Activated T-cell treated with anti-CD3 and anti-CD28 coated beads, Interleukin-2, amount 50 U/mL, for 1 hour (primary cell): ENCODE results near the gene TMEM179B.
"Not testable (repeated sequence)": the region's sequence is repeated elsewhere in the genome, so short reads cannot be mapped to it uniquely, and the experiment has no call there.

Experiments
- DNase-seq: peaks from one replicate; pipeline ENCODE4 v3.0.0-alpha.2; 2020

Gene TMEM179B

DNA sequence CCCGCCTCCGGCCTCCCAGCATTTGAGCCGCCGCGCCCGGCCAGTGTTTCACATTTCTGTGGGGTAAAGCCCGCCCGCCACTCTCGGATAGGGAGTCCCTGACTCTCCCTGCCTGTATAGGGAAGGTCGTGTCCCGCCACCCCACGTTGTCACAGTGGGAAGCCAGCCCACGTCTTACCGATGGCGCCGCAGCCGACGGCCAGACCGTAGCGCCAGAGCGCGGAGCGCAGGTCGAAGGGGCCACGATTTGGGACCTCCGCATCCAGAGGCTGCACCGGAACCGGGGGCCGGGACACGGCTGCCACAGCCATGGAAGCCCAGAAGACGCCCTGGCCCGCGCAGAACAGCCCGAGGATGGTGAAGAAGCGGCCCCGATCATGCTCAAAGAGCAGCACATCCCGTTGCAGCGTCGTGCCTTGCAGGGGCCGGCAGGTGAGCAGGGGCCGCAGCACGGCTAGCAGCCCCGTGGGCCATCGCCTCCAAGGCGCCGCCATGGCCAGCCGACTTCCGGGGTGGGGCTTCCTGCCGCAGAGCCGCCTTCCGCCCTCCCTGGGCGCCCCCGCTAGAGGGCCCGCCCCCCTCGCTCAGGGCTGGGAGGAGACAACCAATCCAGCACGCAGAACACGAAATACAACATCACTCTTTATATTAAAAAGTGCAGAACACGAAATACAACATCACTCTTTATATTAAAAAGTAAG, 4.4 kb downstream of the TMEM179B start, which contains the start of gene TMEM223:
TSS of gene TMEM223 (minus strand) at position 506 of the 701 bp plus-strand sequence. CDS start at position 494, 12 bp downstream.
- peak; percentile 92 for DNase-seq

- DNase-seq: no peak
Observed at GRCh38 chr11:62792202-62792575, 5.0 kb downstream of the TMEM179B start.

- DNase-seq: no peak
Observed at GRCh38 chr11:62794201-62794775, 7.1 kb downstream of the TMEM179B start.

DNA sequence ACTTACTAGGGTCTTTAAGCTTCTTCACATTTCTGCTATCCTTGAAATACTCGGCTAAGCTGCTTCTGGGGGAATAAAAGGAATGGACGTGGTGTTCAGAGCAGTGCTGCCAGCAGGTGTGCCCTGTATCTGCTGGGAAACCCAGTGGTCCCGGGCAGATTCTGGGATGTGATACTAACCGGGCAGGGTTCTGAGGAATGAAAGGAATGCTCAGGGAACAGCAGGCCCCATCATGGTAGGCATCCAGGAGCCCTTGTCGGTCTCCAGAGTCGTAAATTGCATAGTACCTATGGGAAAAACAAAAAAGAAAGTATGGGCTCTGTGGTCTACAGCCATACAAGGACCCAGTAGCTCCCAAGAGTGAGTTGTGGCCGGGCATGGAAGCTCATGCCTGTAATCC, 9.1 kb downstream of the TMEM179B start:
- DNase-seq: no peak

GRCh38 chr11:62799486-62799885, 12.3 kb downstream of the TMEM179B start:
- DNase-seq: no peak

GRCh38 chr11:62801071-62801470, 13.9 kb downstream of the TMEM179B start:
- no peak for DNase-seq

DNA sequence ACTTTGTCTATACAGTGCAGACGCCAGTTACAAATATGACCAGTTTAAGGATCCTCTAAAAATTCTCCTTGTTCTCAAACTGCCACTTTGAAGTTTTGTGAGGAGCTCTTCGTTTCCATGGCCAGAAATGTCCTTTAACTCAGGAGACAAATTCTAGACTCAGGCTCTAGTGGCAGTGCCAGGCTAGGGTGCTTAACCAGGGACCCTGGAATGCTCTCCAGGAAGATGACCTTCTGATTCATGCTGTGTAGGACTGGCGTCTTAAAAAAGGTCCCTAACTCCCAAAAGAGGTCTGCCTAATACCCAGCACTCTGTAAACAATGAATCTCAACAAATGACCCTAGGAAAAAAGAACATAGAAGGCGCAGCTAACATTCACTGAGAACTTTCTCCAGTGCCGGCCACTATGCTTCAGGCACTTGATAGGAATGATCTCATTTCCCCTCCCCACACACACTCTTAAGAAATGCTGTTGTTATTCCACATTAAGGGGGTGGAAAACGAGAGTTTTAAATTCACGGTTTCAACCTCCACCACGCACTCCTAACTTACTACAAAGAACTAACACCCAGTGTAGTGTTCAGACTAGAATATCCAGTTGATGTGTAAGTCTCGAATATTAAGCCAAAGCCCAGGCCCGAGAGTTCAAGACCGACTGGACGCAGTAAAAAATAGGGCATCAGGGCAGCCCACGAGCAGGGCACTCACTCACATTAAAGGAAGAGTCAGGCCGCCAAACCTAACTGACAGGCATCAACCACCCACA, 17.3 kb downstream of the TMEM179B start:
- DNase-seq: no peak

DNA sequence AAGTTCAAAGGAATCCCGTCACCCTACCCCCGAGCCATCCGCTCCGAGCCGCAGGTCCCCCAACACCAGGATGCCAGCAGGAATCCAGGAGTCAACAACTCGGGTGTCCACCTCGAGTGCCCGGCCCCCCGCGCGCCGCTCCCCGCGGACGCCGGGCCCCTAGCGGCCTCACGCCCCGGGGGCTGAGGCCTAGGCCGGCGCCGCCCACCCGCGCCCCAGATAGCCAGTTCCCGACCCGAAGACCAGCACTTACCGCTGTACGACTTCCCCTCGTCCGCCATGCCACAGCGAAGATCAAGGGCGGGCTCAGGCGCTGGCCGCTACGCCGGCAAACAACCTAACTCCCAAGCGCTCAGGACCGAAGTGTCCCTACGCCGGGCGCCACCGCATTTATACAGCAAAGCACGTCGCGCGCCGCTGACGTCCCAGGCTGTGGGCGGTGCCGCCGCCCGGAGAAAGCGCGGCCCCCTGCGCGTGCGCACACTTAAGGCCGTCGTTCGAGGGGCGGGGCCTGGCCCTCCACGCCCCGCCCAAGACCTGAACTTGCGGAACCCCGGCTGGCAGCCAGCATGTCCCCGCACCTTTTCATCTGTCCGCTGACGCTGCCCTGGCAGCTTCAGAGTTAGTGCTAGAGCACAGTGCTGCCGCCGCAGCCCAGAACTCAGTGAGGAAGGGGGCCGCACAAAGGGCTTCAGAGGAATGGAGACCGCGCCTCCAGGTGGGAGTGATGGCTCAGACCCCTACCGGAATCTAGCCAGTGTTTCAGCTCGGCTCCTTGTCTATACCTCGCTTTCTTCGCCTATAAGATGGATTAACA, 18.1 kb downstream of the TMEM179B start, which contains the start of gene NXF1:
TSS of gene NXF1 (minus strand) at position 365 of the 817 bp plus-strand sequence. CDS start at position 281, 84 bp downstream.
- peak; percentile 98 for DNase-seq

DNA sequence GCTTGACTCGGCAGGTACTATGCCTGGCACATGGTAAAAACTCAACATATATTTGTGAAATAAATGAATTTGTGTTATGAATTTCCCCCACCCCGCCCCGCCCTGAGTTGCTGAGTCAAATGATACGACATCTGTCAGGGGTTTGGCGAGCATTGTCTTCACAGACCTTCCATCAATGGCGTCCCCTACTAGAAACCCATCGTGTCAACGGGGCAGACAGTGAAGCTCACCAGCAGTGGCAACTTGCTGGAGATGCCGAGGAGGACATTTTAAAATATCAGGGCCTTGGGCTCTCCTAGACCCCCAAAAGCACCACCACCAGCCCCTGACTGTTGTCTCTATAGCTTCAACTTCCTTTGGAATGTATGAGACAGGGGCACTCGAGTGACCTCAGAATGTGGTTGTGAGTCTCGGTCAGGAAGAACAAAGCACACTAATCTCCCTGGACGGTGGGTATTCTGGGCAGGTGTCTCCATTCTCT, 18.8 kb downstream of the TMEM179B start:
- DNase-seq: no peak

DNA sequence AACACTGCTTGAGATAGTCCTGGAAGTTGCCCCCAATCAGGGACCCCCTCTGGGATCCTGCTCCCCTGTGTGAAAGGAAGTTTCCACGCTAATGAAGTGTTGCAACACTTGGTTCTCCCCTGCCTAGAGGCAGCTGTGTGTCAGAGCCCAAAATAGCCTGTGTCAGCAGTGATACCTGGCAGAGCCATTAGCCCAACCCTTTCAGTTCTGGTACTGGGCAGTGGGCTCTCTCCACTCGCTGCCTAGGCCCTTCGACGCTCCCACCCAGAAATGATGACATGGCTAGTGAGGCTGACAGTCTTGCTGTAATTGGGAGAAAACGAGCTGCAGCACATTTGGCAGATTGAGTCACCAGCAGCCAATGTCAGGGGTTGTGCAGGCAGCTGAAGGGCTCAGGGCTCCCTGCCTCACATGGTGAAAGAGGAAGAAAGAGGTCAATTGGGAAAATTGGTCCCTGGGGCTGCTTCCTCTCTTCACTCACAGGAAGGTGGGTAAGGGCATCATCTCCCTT, 19.5 kb downstream of the TMEM179B start:
- no peak for DNase-seq

- DNase-seq: no peak
Observed at GRCh38 chr11:62810748-62811147, 23.5 kb downstream of the TMEM179B start.

DNA sequence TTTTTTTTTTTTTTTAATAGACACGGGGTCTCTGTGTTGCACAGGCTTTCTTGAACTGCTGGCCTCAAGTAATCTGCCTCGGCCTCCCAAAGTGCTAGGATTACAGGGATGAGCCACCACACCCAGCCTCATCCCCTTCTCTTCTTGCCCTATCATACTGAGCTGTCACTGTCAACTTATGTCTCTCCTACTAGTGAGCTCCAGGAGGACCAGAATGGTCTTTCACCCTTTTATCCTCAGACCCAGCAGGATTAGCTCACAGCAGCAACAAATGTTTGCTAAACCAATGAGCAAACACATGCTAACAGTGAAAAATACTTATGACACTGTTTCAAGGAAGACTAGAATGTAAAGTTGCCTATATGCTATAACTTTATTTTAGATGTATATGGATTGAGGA, 24.5 kb downstream of the TMEM179B start:
- no peak for DNase-seq

GRCh38 chr11:62816557-62816956, 29.4 kb downstream of the TMEM179B start:
- no peak for DNase-seq

DNA sequence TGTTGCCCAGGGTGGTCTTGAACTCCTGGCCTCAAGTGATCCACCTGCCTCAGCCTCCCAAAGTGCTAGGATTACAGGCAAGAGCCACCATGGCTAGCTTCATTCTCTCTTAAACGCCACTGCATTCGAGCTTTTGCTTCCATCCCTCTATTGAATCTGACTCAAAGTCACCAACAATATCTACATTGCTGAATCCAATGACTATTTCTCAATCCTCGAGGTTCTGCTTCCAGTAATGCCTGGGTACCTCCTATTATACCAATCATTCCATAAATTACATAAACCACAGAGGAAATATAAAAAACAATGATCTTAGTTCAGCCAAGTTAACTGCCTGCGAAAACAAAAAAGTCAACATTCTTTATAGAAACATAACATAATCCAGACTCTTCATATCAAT, 29.9 kb downstream of the TMEM179B start:
- no peak for DNase-seq

- DNase-seq: no peak
Observed at GRCh38 chr11:62823677-62824076, 36.5 kb downstream of the TMEM179B start.

DNA sequence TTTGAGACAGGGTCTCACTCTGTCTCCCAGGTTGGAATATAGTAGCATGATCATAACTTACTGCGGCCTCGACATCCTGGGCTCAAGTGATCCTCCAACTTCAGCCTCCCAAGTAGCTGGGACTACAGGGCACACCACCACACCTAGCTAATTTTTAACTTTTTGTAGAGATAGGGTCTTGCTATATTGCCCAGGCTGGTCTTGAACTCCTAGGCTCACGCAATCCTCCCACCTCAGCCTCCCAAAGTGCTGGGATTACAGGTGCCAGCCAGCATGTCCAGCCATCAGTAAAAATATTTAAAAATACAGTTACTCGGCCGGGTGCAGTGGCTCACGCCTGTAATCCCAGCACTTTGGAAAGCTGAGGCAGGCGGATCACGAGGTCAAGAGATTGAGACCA, 40.9 kb downstream of the TMEM179B start:
- DNase-seq: not testable (repeated sequence)

- DNase-seq: no peak
Observed at GRCh38 chr11:62830904-62831519, 43.8 kb downstream of the TMEM179B start.

GRCh38 chr11:62831520-62832335, 44.5 kb downstream of the TMEM179B start, which contains the start of gene STX5:
Gene STX5 (minus strand): TSS chr11:62832051. CDS start chr11:62831243, 808 bp downstream.
- DNase-seq: peak; percentile 99

- DNase-seq: no peak
Observed at GRCh38 chr11:62832336-62833234, 45.4 kb downstream of the TMEM179B start, which contains the start of gene TEX54. Gene TEX54 (minus strand): TSS chr11:62832841.

- DNase-seq: no peak
Observed at GRCh38 chr11:62835336-62835735, 48.1 kb downstream of the TMEM179B start.
